HG03378 (cell line): ENCODE measurements around the gene SMYD5.
A peak's percentile ranks its signal among the peaks of the same experiment; 100 is the strongest.

ENCODE experiments used
- ATAC-seq: cut with Tn5 transposase; IDR thresholded peaks from one replicate; pipeline ENCODE4 v1.9.1; 2021; ENCODE audit warnings: mild to moderate bottlenecking, moderate library complexity; ENCODE audit not compliant: unreplicated experiment

The SMYD5 gene

DNA sequence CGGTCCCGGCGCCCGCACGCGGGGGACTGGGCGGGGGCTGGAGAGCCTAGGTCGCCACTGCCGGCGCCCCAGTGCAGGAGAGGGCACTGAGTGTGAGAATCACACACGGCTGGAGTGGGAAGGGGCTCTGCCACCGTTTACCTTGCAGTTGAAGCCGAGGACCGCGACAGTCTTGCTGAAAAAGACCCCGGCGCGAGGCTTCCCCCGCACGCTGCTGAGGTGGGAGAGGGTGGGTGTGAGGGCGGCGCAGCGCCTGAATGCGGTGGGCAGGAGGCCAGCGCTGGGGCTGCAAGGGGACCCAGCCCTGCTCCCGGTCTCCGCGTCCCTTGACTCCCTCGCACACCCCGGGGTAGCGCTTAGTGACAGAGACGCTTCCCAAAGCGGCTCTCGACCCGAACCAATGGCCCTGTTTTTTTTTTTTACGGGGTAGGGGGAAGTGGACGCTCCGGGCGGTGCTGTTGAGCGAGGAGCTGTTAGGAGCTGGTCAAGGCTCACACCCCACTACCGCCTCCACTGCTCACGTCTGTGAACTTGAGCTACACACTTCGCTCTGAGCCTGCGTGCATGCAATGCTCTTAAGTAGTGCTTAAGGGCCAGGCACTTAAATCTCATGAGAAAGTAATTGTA, 10.9 kb upstream of the SMYD5 start:
- no peak for ATAC-seq

DNA sequence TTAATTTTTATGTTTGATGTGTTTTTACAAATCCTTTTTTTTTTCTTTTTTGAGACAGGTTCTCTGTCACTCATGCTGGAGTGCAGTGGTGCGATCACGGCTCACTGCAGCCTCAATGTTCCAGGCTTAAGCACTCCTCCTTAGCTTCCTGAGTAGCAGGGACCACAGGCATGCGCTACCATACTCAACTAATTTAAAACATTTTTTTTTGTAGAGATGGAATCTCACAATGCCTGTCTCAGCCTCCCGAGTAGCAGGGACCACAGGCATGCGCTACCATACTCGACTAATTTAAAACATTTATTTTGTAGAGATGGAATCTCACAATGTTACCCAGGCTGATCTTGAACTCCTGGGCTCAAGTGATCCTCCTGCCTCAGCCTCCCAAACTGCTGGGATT, 8.4 kb upstream of the SMYD5 start:
- ATAC-seq: no peak

DNA sequence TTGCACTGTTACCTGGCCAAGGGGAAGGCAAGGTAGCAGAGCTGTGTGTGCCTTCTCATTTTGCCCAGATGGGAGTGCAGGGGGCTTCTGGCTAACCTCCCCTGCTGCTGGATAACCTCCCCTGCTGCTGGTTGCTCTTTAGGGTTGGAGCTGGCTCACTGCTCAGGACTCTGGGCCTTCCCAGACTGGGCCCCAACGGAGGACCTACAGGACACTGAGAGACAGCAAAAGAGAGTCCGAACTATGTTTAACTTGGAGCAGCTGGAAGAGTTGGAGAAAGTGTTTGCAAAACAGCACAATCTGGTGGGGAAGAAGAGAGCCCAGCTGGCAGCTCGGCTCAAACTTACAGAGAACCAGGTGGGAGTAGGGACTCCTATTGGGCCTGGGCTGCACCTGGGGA, 5.8 kb upstream of the SMYD5 start:
- no peak for ATAC-seq

DNA sequence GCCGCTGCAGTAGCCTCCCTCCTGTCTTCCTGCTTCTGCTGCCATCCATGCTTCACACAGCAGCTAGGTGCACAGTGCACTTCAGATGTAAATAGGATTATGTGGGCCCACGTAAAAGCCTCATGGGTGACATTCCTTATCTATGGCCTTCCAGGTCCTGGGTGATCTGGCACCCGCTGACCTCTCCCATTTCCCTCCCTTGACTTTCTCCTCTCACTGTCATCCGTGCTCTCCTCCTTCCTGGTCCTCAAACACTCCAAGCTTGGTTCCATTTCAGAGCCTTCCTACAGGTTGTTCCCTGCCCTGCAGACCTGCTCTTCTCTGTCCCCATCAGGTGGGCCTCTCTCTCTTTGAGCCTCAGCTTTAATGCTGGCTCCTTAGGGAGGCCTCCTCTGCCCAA, 4.0 kb upstream of the SMYD5 start:
- ATAC-seq: no peak

DNA sequence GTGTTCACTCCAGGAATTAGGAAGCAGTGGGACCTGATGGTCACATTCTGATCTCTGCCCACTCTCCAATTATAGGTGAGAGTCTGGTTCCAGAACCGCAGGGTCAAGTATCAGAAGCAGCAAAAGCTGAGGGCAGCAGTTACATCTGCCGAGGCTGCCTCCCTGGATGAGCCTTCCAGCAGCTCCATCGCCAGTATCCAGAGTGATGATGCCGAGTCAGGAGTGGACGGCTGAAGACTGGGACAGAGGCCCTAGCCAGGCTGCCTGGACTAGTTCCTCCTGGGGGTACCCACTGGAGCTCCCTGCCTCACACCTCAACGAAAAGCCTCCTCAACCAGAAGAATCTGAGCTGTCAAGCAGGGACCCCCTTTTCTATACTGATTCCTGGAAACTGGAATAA, 3.3 kb upstream of the SMYD5 start:
- ATAC-seq: no peak

DNA sequence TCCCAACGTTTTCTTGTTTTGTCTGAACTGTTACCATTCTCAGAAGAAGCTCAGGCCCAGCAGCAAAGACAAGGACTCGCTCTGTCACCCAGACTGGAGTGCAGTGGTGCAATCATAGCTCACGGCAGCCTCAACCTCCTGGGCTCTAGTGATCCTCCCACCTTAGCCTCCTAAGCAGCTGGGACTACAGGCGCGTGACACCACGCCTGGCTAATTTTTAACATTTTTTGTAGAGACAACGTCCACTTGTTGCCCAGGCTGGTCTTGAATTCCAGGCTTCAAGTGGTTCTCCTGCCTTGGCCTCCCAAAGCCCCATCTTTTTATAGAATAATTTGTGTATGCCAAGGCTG, 2.0 kb upstream of the SMYD5 start:
- ATAC-seq: no peak

DNA sequence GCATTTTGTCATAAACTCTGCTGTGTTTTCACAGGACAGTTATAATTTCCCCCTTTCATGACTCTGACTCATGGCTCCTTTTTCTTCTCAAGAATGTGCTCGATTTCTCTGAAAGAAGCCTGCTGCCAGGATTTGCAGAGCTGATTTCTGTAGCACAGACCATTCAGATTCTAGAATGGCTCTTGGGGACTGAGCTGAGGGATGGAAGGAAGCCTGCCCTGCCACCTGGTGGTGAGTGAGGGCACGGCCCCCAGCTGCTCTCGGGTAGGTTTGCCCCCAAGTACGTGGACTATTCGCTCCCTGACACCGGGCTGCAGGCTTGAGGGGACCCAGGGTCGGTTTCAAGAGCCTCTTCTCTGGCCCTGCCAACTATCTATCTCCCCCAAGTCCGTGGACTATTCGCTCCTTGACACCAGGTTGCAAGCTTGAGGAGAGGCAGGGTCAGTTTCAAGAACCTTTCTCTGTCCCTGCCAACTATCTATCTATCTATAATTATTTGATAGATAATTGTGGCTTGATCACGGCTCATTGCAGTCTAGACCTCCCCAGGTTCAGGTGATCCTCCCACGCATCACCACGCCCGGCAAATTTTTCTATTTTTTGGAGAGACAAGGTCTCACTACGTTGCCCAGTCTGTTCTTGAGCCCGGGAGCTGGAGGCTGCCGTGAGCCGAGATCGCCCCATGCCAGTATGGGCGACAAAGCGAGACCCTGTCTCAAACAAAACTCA, 1.4 kb upstream of the SMYD5 start:
- ATAC-seq: peak; percentile 59

DNA sequence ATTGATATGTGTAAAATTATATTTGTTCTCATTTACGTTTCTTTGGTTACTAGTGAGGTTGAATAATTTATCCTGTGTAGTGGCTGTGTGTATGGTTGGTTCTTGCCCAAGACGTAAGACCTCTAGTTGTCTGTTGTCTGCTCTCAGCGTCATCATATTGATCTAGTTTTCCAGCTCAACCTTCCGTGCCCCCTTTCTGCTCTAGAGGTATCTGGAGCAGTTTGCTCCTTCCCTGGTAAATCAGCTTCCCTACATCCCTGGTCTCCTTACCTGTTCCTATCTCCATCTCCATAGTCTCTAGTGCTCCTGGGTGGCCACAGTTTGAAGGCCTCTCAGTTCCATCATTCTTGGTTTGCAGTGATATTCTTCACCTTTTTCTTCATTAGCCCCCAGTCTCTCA, 1.2 kb downstream of the SMYD5 start:
- ATAC-seq: no peak

DNA sequence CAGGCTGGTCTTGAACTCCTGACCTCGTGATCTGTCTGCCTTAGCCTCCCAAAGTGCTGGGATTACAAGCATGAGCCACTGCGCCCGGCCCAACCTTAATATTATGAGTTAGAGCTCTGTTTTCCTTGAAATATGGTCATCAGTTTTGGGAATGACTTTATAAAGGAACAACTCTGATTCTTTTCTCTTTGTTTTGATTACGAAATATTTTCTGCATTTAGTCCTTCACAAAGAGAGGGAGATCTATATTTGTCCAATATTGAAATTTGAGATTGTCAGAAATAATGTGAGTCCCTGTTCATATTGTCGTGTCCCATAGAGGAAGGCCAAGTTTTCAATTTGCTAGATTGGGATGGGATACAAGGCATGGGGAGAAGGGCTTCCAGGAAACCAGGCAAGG, 3.1 kb downstream of the SMYD5 start:
- no peak for ATAC-seq

DNA sequence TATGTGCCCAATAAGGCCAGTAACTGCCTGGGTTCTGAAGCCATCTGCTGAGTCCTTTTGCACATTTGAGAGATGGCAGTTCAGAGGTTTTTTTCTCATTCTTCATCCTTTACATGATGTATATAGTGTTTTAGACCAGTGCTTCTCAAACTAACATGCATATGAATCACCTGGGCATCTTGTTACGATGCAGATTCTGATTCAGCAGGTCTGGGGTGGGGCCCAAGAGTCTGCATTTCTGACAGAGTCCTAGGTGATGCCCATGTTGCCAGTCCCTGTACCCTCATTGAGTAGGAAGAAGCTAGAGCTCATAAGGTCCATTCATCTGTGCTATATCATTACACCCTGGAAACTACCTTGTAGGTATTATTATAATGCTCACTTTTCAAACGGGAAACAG, 3.8 kb downstream of the SMYD5 start:
- no peak for ATAC-seq

DNA sequence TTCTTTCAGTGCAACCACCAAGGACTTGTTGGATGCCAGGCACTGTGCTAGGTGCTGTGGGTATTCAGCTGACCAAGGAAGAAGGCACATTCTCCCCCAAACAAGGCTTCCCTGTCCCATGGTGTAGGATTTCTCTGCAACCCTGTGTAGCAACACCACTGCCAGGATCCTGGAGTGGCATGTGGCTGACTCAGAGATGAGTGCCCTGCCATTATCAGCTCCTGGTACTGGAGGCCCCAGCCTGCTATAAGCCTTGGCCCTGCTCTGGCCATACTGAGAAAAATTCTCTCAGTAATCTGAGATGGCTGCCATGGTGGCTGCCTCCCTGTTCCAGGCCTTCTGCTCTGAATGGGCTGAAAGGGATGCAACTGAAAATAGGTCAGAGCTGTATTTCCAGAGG, 4.3 kb downstream of the SMYD5 start:
- no peak for ATAC-seq

DNA sequence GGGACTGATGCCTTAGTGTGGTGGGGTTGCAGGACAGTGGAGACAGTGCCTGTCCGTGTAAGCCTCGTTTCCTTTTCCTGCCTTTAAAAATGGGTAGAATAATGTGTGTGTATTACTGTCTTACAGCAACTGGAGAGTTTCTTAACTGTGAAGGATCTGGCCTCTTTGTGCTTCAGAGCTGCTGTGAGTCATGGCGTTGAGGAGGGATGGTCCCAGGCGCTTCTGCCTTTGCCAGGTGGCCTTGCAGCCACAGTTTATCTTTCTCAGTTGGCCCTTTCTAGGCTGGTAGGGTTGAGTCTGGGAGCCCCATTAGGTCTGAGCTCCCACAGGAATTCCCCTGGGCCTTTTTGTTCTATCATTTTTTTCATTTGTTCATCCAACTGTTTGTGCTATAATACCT, 9.8 kb downstream of the SMYD5 start:
- ATAC-seq: no peak

DNA sequence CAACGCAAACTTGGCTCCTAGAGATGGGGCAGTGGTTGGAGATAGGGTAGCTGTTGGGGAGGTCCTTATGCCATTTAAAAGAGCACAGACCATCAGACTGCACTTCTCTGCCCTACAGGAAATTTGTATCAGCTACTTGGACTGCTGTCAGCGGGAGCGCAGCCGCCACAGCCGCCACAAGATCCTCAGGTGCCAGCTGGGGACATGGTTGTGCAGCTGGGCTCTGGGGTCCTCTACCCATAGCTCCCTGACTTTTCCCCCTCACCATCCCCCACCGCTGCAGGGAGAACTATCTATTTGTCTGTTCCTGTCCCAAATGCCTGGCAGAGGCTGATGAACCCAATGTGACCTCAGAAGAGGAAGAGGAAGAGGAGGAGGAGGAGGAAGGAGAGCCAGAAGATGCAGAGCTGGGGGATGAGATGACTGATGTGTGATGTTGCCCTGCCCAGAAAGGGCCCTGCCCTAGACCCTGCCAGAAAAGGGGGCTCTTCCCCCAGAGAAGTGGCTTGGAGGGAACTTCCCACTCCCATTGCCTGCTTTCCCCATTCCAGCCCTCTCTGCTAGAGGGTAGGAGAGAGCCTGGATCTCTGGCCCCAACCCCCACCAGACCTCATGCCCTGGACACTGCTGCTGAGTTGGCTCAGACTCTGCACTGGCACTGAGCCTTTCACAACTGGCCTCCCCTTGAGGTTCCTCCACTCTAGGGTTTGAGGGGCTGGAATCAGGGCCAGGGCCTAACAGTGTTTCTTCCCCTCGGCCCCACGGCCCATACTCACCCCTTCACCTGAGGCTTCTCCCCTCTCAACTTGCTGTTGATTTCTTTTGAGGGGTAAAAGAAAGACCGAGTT, 11.7 kb downstream of the SMYD5 start:
- no peak for ATAC-seq

DNA sequence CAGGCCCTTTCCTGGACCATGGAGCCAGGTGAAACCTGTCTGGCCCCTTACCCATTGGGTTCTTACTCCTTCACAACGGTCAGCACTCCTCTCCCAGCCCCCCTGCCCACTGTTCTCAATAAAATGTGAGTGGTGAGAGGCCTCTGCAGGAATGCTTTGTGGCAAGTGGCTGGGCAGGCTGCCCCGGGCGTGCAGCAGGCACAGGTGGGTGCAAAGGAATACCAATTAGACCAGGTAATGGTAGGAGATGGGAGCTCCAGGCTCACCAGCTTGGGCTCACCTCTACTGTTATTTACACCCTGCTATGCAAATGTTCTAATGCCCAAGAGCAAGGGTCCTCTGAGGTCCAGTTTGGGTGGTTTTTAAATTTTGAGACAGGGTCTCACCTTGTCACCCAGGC, 13.0 kb downstream of the SMYD5 start:
- no peak for ATAC-seq

DNA sequence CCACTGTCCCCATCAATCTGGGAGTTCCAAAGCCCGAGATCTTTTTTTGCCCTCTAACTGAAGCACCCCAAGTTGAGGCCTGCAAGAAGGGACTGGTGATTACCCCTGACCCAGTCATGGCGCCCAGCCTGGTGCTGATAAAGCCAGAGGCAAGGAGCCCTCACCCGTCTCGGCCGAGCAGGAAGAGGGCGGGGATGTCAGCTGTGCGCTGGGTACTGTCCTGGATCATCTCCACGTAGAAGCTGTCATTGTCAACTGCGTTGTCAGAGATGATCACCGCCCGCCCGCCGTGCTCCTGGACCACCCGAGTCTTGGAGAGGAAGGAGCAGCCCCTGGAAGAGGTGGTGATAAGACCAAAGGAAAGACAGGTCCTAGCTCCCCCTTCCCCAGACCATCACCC, 14.6 kb downstream of the SMYD5 start:
- no peak for ATAC-seq

DNA sequence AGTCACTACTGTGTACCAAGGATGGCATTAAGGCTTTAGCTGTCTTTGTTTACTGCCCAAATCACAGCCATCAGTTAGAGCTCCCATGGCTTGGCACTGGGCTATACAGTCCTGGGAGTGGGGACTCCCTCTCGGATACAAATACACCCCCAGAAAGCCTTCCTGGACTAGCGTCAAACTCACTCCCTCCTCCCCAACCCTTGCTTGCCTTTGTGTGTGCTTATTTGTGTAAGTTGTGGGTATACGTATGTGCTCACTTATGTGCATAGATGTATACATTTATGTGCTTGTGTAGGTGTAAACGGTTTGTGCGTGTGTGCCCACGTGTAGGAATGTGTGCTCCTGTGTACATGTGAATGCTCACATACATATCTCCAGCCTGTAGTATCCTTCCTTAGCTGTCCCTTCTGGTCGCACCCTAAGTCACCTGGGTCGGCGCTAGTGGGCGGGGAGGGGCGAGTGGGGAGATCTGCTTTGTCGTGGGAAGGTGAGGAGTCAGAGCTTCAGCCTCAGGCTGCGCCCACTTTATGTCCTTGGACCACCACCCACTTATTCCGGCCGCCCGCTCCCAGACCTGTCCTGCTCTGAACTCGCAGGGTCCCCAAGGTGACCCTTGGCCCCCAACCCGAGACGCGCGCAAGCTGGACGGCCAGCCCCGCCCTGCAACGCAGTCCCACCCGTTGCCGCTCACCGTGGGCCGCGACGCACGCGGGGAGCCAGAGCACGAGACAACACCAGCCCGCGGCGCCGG, 18.5 kb downstream of the SMYD5 start:
- ATAC-seq: no peak

DNA sequence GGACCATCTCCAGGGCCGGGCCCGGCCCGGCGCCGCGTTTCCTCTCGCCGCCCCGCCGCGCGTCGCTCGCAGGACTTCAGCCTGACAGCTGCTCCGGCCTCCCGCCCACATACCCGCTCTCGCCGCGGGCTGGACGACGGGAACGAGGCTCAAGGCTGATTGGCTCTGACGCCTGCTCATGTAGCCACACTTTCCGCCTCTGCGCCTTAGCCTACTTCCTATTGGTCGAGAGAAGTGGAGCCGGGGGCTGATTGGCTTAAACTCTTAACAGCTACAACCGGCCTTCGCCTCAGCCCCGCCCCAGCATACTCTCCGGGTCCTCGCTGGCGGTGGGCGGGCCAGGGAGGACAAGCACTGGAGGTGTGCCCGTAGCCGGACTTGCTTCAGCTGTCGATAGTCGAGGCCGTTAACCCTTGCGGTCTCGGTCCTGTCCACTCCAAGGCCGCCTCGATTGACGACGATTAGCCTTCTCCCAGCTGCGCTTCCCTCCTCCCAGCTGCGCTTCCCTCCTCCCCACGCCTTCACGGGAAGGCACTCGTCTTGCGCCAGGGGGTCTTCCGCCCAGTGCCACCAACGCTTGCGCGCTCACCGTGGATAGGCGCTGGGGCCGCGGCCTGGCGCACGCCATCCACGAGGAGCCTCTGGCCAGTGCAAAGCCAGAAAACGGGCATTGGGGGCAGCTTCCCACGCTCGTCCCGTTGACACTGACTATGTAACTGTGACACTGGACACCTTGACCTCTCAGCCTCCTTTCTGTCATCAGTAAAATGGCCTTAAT, 19.3 kb downstream of the SMYD5 start, which contains the start of gene PRADC1:
Gene PRADC1, minus strand, starts transcription at position 86 of the 778 bp plus-strand sequence. Its CDS starts 79 bp downstream, at position 7.
- peak; percentile 94 for ATAC-seq

DNA sequence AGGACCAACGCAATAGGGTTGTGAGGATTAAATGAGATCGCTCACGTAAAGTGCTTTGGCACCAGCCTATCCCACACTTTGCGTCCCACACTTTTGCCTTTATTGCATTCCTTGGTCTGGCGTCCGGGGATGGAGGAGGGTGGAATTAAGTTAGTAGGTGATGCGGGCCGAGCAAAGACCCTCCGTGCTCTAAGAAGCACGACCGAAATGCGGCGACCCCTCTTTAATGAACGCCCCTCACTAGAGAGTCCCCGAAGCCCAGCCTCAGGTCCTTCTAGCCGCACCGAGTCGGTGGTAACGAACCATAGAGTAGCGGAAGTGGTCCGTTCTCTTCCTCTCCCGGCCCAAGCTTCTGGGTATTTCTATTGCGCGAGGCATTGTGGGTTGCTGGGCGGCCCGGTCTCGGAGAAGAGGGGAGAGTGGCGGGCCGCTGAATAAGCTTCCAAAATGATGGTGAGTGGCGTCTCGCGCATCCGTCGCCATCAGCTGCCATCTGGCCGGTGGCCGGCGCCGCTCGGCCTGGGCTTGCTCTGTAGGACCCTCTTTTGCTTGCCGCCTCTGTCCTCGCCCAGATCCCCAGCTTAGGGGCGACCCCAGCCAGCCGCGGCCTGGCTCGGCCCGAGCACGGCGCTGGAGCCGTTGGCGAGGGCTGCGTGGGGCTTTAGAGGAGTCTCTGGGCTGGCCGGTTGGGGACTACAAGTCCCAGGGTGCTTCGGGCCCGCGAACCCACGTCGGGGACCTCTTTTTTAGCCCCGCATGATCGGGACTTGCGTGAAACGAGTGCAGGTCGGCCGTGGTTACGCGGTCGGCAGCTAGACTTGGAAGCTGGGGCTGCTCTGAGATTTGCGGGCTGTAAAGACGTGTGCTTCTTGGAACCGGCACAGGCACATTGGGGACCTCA, 20.1 kb downstream of the SMYD5 start, which contains the start of gene CCT7:
Gene CCT7, plus strand, starts transcription at position 377 of the 901 bp plus-strand sequence. Its CDS starts 71 bp downstream, at position 448.
- peak; percentile 60 for ATAC-seq

DNA sequence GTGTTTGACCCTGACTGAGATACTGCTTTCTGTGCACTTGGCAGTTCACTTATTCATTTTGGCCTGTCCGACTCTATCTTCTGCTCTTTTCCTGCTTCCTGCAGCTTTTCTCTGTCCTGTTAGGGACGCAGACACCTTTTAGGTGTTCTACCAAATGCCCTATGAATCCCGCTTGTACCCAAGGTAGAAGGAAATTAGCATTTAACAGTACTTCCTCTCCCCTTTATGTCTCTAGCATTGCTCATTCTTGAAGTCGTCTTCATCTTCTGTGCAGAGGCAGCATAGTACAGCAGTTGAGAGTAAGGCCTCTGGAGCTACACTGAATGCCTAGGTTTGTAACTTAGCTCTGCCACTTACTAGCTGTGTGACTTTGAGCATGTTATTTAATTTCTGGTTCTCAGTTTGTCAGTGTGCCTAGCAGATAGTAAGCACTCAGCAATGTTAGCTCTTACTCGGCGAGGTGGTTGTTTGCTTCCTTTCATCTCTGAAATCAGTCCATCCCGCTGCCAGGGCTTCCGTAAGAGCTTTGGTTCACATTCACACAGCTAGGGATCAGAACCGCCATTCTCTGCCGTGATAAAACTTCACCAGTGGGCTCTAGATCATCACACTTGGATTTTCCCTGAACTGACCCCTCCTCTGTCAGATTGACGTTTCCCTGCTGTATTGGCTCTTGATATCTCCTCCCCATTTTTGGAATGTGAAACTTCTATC, 21.4 kb downstream of the SMYD5 start:
- no peak for ATAC-seq
